GM10847 (cell line): ENCODE measurements around the gene KRABD2.

Source experiments
- POLR2A ChIP-seq: IDR thresholded peaks from 2 replicates; pipeline ENCODE4 v1.6.1; 2011; ENCODE audit not compliant: insufficient read length; ENCODE audit errors: extremely low read depth

KRABD2 gene

GRCh38 chr17:8377422-8377821 is 918 bp upstream of the KRABD2 start:
- no peak for TF ChIP-seq POLR2A

- no peak for TF ChIP-seq POLR2A
Observed at GRCh38 chr17:8375738-8376259, 705 bp downstream of the KRABD2 start.

- TF ChIP-seq POLR2A, result no peak
Observed at GRCh38 chr17:8372422-8372821, 4.1 kb downstream of the KRABD2 start.

GRCh38 chr17:8371786-8372185 is 4.7 kb downstream of the KRABD2 start:
- TF ChIP-seq POLR2A, result no peak

- no peak for TF ChIP-seq POLR2A
Observed at GRCh38 chr17:8369944-8370343, 6.6 kb downstream of the KRABD2 start.

- no peak for TF ChIP-seq POLR2A
Observed at GRCh38 chr17:8368193-8368592, 8.3 kb downstream of the KRABD2 start.

- no peak for TF ChIP-seq POLR2A
Observed at GRCh38 chr17:8366231-8366630, 10.3 kb downstream of the KRABD2 start.

GRCh38 chr17:8365143-8365542 is 11.4 kb downstream of the KRABD2 start:
- no peak for TF ChIP-seq POLR2A

GRCh38 chr17:8362651-8363332 is 13.7 kb downstream of the KRABD2 start:
- TF ChIP-seq POLR2A, result no peak

- TF ChIP-seq POLR2A, result no peak
Observed at GRCh38 chr17:8360751-8361150, 15.8 kb downstream of the KRABD2 start.

- TF ChIP-seq POLR2A, result no peak
Observed at GRCh38 chr17:8360260-8360659, 16.2 kb downstream of the KRABD2 start.

GRCh38 chr17:8359769-8360168 is 16.7 kb downstream of the KRABD2 start:
- no peak for TF ChIP-seq POLR2A

GRCh38 chr17:8357910-8358309 is 18.6 kb downstream of the KRABD2 start:
- no peak for TF ChIP-seq POLR2A

GRCh38 chr17:8354236-8354635 is 22.3 kb downstream of the KRABD2 start:
- no peak for TF ChIP-seq POLR2A

- no peak for TF ChIP-seq POLR2A
Observed at GRCh38 chr17:8353736-8354135, 22.8 kb downstream of the KRABD2 start.

- TF ChIP-seq POLR2A, result no peak
Observed at GRCh38 chr17:8350339-8350738, 26.2 kb downstream of the KRABD2 start.
